ENCODE data around the gene CCM2L.
"Not testable (repeated sequence)": the region's sequence is repeated elsewhere in the genome, so short reads cannot be mapped to it uniquely, and the experiment has no call there.

Gene CCM2L

DNA sequence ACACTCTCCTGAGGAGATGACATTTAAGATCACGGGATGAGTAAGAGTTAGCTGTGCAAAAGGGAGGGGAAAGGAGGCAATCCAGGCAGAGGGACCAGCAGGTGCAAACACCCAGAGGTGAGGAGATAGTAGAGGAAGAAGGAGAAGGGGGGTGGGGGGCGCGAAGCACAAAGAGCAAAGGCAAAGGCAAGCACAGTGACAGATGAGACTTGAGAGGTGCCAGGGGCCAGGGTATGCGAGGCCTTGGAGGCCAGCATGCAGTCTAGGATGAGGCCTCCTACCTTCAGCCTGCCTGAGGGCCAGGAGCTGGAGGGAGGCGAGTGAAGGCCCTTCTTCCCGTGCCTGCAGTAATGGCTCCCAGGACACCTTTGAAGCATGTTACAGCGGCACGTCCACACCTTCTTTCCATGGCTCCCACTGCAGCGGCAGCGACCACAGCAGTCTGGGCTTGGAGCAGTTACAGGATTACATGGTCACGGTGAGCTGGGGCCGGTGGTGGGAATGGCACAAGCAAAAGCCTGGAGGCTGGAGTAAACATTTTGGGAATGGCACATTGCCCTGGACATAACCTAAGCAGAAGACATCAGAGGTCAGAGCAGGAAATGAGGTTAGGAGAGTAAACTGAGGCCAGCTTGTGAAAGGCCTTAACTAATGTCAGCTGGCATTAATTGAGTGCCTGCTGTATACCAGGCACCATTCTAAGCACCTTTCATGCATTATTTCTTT, 18.6 kb downstream of the CCM2L start:
- Mint-ChIP-seq H3K9me3 (no peaks in the 10 kb centered on the region), H3K4me1 (peaks cover 0 to 18% of the 10 kb centered on the region in 2 donors), H3K27me3 (peaks cover 32 to 57% of the 10 kb centered on the region in 2 donors), H3K4me3 (no peak overlapping the region), H3K27ac (no peak overlapping the region), H3K36me3 (no peaks in the 10 kb centered on the region)
- DNase-seq (no peak), ATAC-seq (replicated peaks) (no peak)

DNA sequence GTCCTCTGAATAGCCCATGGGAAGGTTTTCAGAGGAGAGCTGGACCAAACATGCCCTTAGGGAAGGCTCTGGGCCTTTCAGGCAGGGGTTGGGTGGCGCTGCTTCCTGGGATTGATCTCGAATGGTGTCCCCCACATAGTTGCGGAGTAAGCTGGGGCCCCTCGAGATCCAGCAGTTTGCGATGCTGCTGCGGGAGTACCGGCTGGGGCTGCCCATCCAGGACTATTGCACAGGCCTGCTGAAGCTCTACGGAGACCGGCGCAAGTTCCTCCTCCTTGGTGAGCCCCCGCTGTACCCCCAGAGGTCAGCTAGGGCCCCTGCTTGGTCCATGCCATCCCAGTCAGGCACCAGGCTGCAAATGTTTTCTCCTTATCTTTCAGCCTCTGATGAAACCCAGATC, 19.3 kb downstream of the CCM2L start:
- Mint-ChIP-seq H3K36me3 (no peaks in the 10 kb centered on the region), H3K4me3 (no peak overlapping the region), H3K27me3 (peaks cover 31 to 54% of the 10 kb centered on the region in 2 donors)

DNA sequence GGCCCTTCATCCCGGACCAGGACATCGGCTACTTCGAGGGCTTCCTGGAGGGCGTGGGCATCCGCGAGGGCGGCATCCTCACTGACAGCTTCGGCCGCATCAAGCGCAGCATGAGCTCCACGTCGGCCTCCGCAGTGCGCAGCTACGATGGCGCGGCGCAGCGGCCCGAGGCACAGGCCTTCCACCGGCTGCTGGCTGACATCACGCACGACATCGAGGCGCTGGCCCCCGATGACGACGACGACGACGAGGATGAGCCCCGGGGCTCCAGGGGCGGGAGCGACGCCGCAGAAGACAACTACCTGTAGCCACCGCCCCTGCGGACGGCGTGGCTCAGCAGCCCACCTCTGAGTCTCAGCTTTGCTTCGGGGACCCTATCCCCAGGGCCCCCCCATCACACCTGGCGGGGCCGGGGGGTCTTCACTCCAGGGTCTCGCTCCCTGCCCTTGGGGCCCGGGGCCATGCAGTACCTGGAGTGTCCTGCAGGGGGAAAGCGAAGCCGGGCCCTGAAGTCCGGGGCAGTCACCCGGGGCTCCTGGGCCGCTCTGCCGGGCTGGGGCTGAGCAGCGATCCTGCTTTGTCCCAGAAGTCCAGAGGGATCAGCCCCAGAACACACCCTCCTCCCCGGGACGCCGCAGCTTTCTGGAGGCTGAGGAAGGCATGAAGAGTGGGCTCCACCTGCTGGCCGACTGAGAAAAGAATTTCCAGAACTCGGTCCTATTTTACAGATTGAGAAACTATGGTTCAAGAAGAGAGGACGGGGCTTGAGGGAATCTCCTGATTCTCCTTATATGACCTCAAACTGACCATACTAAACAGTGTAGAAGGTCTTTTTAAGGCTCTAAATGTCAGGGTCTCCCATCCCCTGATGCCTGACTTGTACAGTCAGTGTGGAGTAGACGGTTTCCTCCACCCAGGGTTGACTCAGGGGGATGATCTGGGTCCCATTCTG, 21.0 kb downstream of the CCM2L start:
- DNase-seq (peak; percentile 32), ATAC-seq (replicated peaks) (peak; percentile 63 to 66)
- H3K36me3 Mint-ChIP-seq: no peaks in the 10 kb centered on the region
- H3K4me1 Mint-ChIP-seq: peaks cover 8 to 28% of the 10 kb centered on the region in 2 donors
- H3K27me3 Mint-ChIP-seq: peaks cover 35 to 59% of the 10 kb centered on the region in 2 donors
- H3K4me3 Mint-ChIP-seq: peak overlapping the region; percentile 52 to 83
- H3K9me3 Mint-ChIP-seq: no peaks in the 10 kb centered on the region
- H3K27ac Mint-ChIP-seq: no peak overlapping the region

More for the DNA sequence above, 19.3 kb downstream of the CCM2L start:
- no peak for ATAC-seq (replicated peaks)
- Mint-ChIP-seq H3K27ac (no peak overlapping the region), H3K9me3 (no peaks in the 10 kb centered on the region), H3K4me1 (peaks cover 0 to 18% of the 10 kb centered on the region in 2 donors)
- no peak for DNase-seq

- H3K27me3 Mint-ChIP-seq: peaks cover 30 to 51% of the 10 kb centered on the region in 2 donors
- no peak overlapping the region for H3K27ac Mint-ChIP-seq
- no peak for ATAC-seq (replicated peaks)
- no peak for DNase-seq
- peaks cover 10 to 35% of the 10 kb centered on the region in 2 donors for H3K4me1 Mint-ChIP-seq
- peaks cover 5 to 7% of the 10 kb centered on the region in 2 donors for H3K9me3 Mint-ChIP-seq
- no peak overlapping the region for H3K4me3 Mint-ChIP-seq
- H3K36me3 Mint-ChIP-seq: peaks cover 3 to 7% of the 10 kb centered on the region in 2 donors
Observed at GRCh38 chr20:32033316-32033715, 23.1 kb downstream of the CCM2L start.

DNA sequence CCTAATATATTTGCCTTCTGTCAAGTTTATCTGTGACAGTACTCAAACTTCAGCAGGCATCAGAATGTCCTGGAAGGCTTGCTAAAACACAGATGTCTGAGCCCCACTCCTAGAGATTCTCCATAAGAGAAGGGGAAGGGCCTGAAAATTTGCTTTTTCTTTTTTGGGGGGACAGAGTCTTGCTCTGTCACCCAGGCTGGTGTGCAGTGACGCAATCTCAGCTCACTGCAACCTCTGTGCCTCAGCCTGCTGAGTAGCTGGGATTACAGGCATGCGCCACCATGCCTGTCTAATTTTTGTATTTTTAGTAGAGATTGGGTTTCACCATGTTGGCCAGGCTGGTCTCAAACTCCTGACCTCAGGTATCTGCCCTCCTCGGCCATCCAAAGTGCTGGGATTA, 23.5 kb downstream of the CCM2L start:
- not testable (repeated sequence) for H3K4me3 Mint-ChIP-seq; ATAC-seq (replicated peaks); H3K27ac Mint-ChIP-seq; H3K36me3 Mint-ChIP-seq; H3K9me3 Mint-ChIP-seq; DNase-seq
- Mint-ChIP-seq H3K27me3 (peaks cover 26 to 47% of the 10 kb centered on the region in 2 donors), H3K4me1 (peaks cover 10 to 35% of the 10 kb centered on the region in 2 donors)

GRCh38 chr20:32034581-32035425, 24.6 kb downstream of the CCM2L start:
- Mint-ChIP-seq H3K9me3 (peaks cover 5 to 7% of the 10 kb centered on the region in 2 donors), H3K36me3 (peaks cover 3 to 7% of the 10 kb centered on the region in 2 donors), H3K27ac (no peak overlapping the region), H3K4me3 (no peak overlapping the region), H3K27me3 (peaks cover 25 to 36% of the 10 kb centered on the region in 2 donors), H3K4me1 (peaks cover 14 to 42% of the 10 kb centered on the region in 2 donors)
- ATAC-seq (replicated peaks) (peak; percentile 41 to 54), DNase-seq (no peak)

DNA sequence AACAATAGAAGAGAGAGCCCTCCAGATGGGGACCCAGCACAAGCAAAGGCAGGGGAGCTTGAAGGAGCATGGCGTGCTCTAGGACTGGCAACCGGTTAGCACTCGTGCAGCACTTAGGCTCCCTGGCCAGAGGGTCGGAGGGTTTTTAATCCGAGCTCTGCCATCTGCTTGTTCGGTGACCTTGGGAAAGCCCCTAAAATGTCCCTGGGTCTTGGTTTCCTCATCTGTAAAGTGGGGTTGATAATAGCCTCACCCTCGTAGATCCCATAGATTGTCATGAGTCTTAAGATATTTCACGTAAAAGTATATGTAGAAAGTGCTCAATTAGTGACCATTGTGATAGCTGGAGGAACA, 25.2 kb downstream of the CCM2L start:
- H3K4me1 Mint-ChIP-seq: peaks cover 19 to 48% of the 10 kb centered on the region in 2 donors
- H3K4me3 Mint-ChIP-seq: no peak overlapping the region
- peaks cover 5 to 7% of the 10 kb centered on the region in 2 donors for H3K9me3 Mint-ChIP-seq
- DNase-seq (no peak), ATAC-seq (replicated peaks) (peak in 1 of 2 donors; percentile 9)
- no peak overlapping the region for H3K27ac Mint-ChIP-seq
- H3K27me3 Mint-ChIP-seq: peaks cover 20 to 31% of the 10 kb centered on the region in 2 donors
- H3K36me3 Mint-ChIP-seq: peaks cover 3 to 7% of the 10 kb centered on the region in 2 donors

DNA sequence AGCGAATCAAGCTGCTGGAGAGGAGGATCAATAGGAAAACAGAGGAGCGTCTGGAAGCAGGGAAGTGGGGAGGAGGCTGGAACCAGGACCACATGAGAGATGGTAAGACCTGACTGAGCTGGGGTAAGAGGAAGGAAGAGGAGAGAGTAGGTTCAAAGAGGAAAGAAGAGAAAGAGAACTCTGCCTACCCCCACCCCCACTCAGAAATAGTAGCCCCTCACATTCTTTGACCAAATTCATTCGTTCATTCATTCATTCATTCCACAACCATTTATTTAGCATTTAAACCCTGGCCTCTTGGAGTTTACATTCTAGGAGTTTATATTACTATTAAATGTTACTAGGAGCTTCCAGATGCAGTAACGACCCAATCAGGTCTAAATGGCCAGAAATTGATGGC, 26.0 kb downstream of the CCM2L start:
- no peak for ATAC-seq (replicated peaks)
- H3K27me3 Mint-ChIP-seq: peaks cover 20 to 31% of the 10 kb centered on the region in 2 donors
- peaks cover 26 to 56% of the 10 kb centered on the region in 2 donors for H3K4me1 Mint-ChIP-seq

DNA sequence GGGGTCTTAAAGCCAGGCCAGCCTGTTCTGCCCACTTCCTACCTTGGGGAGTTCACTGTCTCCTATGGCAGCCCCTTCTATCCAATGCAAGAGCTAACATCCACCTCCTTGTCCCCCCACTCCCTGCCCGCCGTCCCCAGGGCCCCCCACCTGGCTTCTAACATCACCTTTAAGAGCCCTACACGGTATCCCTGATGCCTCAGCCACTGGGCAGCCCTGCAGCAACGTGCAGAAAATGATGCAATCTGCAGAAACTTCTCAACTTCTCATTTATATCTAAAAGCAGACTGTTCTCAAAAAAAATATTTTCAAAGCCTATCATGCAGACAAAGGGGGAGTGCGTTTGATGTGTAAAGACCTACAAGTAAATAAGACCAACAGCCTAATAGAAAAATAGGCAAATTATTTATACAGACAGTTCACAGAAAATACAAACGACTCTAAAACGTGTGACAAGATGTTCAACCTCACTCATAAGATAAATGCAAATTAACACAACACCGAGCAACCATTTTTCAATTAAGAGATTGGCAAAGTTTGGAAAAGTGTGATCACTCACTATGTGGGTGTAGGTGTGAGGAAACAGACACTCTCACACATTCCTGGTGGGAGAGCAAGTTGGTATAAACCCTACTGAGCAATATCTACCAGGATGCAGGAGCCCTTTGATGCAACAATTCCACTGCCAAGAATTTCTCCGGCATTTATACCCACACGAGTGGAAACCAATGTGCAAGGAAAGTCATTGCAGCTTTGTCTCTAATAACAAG, 26.7 kb downstream of the CCM2L start:
- H3K4me1 Mint-ChIP-seq: peaks cover 30 to 58% of the 10 kb centered on the region in 2 donors
- H3K4me3 Mint-ChIP-seq: no peak overlapping the region
- no peak for DNase-seq

More for the DNA sequence above, 26.0 kb downstream of the CCM2L start:
- Mint-ChIP-seq H3K9me3 (peaks cover 5 to 7% of the 10 kb centered on the region in 2 donors), H3K27ac (no peak overlapping the region), H3K4me3 (peak overlapping the region in 1 of 2 donors; percentile 4), H3K36me3 (peaks cover 3 to 7% of the 10 kb centered on the region in 2 donors)
- DNase-seq: no peak

DNA sequence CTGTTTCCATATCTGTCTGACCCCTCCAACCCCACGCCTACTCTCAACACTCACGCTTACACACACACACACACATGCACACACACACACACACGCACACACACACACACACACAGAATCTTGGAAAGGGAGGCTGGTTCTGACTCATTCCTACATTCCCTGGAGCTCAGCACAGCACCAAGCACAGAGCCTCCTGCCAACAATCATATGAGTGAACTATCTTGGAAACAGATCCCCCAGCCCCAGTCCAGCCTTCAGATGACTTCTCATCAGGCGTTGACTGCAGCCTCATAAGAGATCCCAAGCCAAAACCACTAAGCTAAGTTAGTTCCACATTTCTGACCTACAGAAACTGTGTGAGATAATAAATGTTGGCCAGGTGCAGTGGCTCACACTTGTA, 27.7 kb downstream of the CCM2L start:
- peaks cover 34 to 66% of the 10 kb centered on the region in 2 donors for H3K4me1 Mint-ChIP-seq
- ATAC-seq (replicated peaks) (no peak), DNase-seq (no peak)
- peaks cover 3 to 7% of the 10 kb centered on the region in 2 donors for H3K36me3 Mint-ChIP-seq
- no peak overlapping the region for H3K4me3 Mint-ChIP-seq
- peak overlapping the region; percentile 86 for H3K27ac Mint-ChIP-seq
- H3K9me3 Mint-ChIP-seq: peaks cover 5 to 7% of the 10 kb centered on the region in 2 donors
- H3K27me3 Mint-ChIP-seq: peaks cover 10 to 19% of the 10 kb centered on the region in 2 donors

More for the DNA sequence above, 26.7 kb downstream of the CCM2L start:
- H3K9me3 Mint-ChIP-seq: peaks cover 5 to 7% of the 10 kb centered on the region in 2 donors
- H3K36me3 Mint-ChIP-seq: peaks cover 3 to 7% of the 10 kb centered on the region in 2 donors
- peaks cover 20 to 26% of the 10 kb centered on the region in 2 donors for H3K27me3 Mint-ChIP-seq
- no peak overlapping the region for H3K27ac Mint-ChIP-seq
- ATAC-seq (replicated peaks): no peak

- peak; percentile 91 to 92 for ATAC-seq (replicated peaks)
- peaks cover 0 to 5% of the 10 kb centered on the region in 2 donors for H3K27me3 Mint-ChIP-seq
Observed at GRCh38 chr20:32040142-32040953, 30.1 kb downstream of the CCM2L start.

GRCh38 chr20:32045999-32046398, 35.8 kb downstream of the CCM2L start:
- Mint-ChIP-seq H3K9me3 (no peaks in the 10 kb centered on the region), H3K4me3 (no peak overlapping the region), H3K36me3 (no peaks in the 10 kb centered on the region), H3K27ac (no peak overlapping the region), H3K27me3 (no peaks in the 10 kb centered on the region), H3K4me1 (peaks cover 14 to 21% of the 10 kb centered on the region in 2 donors)
- ATAC-seq (replicated peaks) (no peak), DNase-seq (no peak)

More at GRCh38 chr20:32040142-32040953, 30.1 kb downstream of the CCM2L start:
- H3K27ac Mint-ChIP-seq: peak overlapping the region; percentile 31
- peak overlapping the region; percentile 51 to 57 for H3K4me3 Mint-ChIP-seq
- H3K36me3 Mint-ChIP-seq: peaks cover 3 to 7% of the 10 kb centered on the region in 2 donors
- peaks cover 28 to 52% of the 10 kb centered on the region in 2 donors for H3K4me1 Mint-ChIP-seq
- DNase-seq: peak; percentile 74
- H3K9me3 Mint-ChIP-seq: peaks cover 5 to 7% of the 10 kb centered on the region in 2 donors

All from stimulated activated naive B cell treated with anti-CD40 and anti-IgM and Interleukin-4, amounts not matched to agents 10 μg/mL and 1 μg/mL and 100 μg/mL, for 72 hours (primary cell).